Smooth muscle cell (in vitro differentiated cells): ENCODE data around the gene PPARGC1A. TPM values are rescaled to one million over a fixed set of nuclear protein-coding genes. Genes with fewer than 3 reads are reported as not detected.
A peak's percentile ranks its signal among the peaks of the same experiment; 100 is the strongest.

Experiments used
- DNase-seq: peaks from one replicate; lab custom pipeline; 2025; ENCODE audit not compliant: unreplicated experiment; lab: John Stamatoyannopoulos, UW
- H2AFZ ChIP-seq: fragments of 200-600 bp; sonication (generic); 2 replicates; pipeline ENCODE4 v1.6.0; 2016; ENCODE audit warnings: antibody characterized with exemption, low read depth, mild to moderate bottlenecking
- H3F3A ChIP-seq: fragments of 200-600 bp; sonication (generic); 2 replicates; pipeline ENCODE4 v1.6.0; 2017; ENCODE audit warnings: antibody characterized with exemption, low read depth
- H3K27ac ChIP-seq: fragments of 200-600 bp; sonication (generic); 2 replicates; pipeline ENCODE4 v1.5.1; 2016; ENCODE audit warnings: low read depth, mild to moderate bottlenecking
- H3K27me3 ChIP-seq: fragments of 200-600 bp; sonication (generic); 2 replicates; pipeline ENCODE4 v1.6.1; 2016; ENCODE audit warnings: low read depth, mild to moderate bottlenecking
- H3K36me3 ChIP-seq: fragments of 200-600 bp; sonication (generic); 2 replicates; pipeline ENCODE4 v1.5.1; 2016; ENCODE audit warnings: low read depth
- H3K4me1 ChIP-seq: fragments of 200-600 bp; sonication (generic); 2 replicates; pipeline ENCODE4 v1.5.1; 2016; ENCODE audit warnings: low read depth
- H3K4me2 ChIP-seq: fragments of 200-600 bp; sonication (generic); 2 replicates; pipeline ENCODE4 v1.6.0; 2016; ENCODE audit warnings: mild to moderate bottlenecking
- H3K4me3 ChIP-seq: fragments of 200-600 bp; sonication (generic); 2 replicates; pipeline ENCODE4 v1.5.1; 2016; ENCODE audit warnings: mild to moderate bottlenecking
- H3K79me2 ChIP-seq: fragments of 200-600 bp; sonication (generic); 2 replicates; pipeline ENCODE4 v1.6.0; 2016; ENCODE audit warnings: low read depth, mild to moderate bottlenecking
- H3K9ac ChIP-seq: fragments of 200-600 bp; sonication (generic); 2 replicates; pipeline ENCODE4 v1.6.0; 2016; ENCODE audit warnings: low read depth
- H3K9me3 ChIP-seq: fragments of 200-600 bp; sonication (generic); replicated peaks from 2 replicates; pipeline ENCODE4 v1.5.1; 2016; ENCODE audit warnings: low read depth
- H4K20me1 ChIP-seq: fragments of 200-600 bp; sonication (generic); 2 replicates; pipeline ENCODE4 v1.6.0; 2016; ENCODE audit warnings: low read depth
- CTCF ChIP-seq: fragments of 200-600 bp; sonication (generic); IDR thresholded peaks from 2 replicates; pipeline ENCODE4 v1.5.1; 2017; ENCODE audit warnings: borderline replicate concordance, mild to moderate bottlenecking, antibody characterized with exemption; ENCODE audit not compliant: insufficient read depth, poor library complexity, severe bottlenecking
- WGBS: methylation state at CpG from one replicate; pipeline ENCODE4 v1.1.7; 2016; ENCODE audit warnings: low lambda C conversion rate; 5-methylcytosine and 5-hydroxymethylcytosine counted together
- polyA plus RNA-seq: library from polyadenylated mRNA; unstranded; fragments of >200 nt; fragmentation: Nextera tagmentation; extraction: Ambion mirVana; gene quantifications from 2 replicates; pipeline ENCODE4 v1.2.1, GENCODE V29; 2016
- total RNA-seq: library from RNA; depleted of rRNA; stranded (reverse); fragments of >200 nt; gene quantifications from 2 replicates; pipeline ENCODE4 v1.2.3, GENCODE V29; 2014

The PPARGC1A gene
- total and polyA plus RNA-seq, 2 experiments from 2014 or later: 0.25 to 2.8 TPM

GRCh38 chr4:23922013-23922412 is 32.2 kb upstream of the PPARGC1A start:
- H3K27ac ChIP-seq: no peak overlapping the region
- H4K20me1 ChIP-seq: no peaks in the 10 kb centered on the region
- 100% methylated on average over 2 of the region's 2 CpGs for WGBS
- H3K4me2 ChIP-seq: no peak overlapping the region
- no peak for DNase-seq
- no peak overlapping the region for H3K4me3 ChIP-seq
- peaks cover 3% of the 10 kb centered on the region for H3K4me1 ChIP-seq
- no peak for TF ChIP-seq CTCF
- H3F3A ChIP-seq: no peaks in the 10 kb centered on the region
- no peaks in the 10 kb centered on the region for H3K36me3 ChIP-seq
- H3K9me3 ChIP-seq: no peaks in the 10 kb centered on the region
- H3K27me3 ChIP-seq: no peaks in the 10 kb centered on the region
- no peak overlapping the region for H2AFZ ChIP-seq
- H3K9ac ChIP-seq: no peak overlapping the region
- no peaks in the 10 kb centered on the region for H3K79me2 ChIP-seq

GRCh38 chr4:23921447-23921845 is 31.6 kb upstream of the PPARGC1A start:
- Histone ChIP-seq H3K27ac (no peak overlapping the region), H3K36me3 (no peaks in the 10 kb centered on the region), H3F3A (no peaks in the 10 kb centered on the region), H3K4me1 (peaks cover 3% of the 10 kb centered on the region), H4K20me1 (no peaks in the 10 kb centered on the region), H3K27me3 (no peaks in the 10 kb centered on the region), H3K79me2 (no peaks in the 10 kb centered on the region), H3K4me2 (no peak overlapping the region), H3K4me3 (no peak overlapping the region), H3K9ac (no peak overlapping the region), H2AFZ (no peak overlapping the region), H3K9me3 (no peaks in the 10 kb centered on the region)
- DNase-seq: no peak
- no peak for TF ChIP-seq CTCF
- 69% methylated on average over 6 of the region's 6 CpGs for WGBS

- Histone ChIP-seq H3K4me3 (no peak overlapping the region), H3K9ac (no peak overlapping the region), H3K79me2 (no peaks in the 10 kb centered on the region), H2AFZ (peak overlapping the region; percentile 40), H3K4me1 (peaks cover 3% of the 10 kb centered on the region), H3K27ac (no peak overlapping the region), H3K36me3 (no peaks in the 10 kb centered on the region), H3K9me3 (no peaks in the 10 kb centered on the region), H4K20me1 (no peaks in the 10 kb centered on the region), H3F3A (no peaks in the 10 kb centered on the region), H3K4me2 (no peak overlapping the region), H3K27me3 (no peaks in the 10 kb centered on the region)
- no peak for TF ChIP-seq CTCF
- no peak for DNase-seq
- WGBS: 78% methylated on average over 13 of the region's 13 CpGs
These were observed 31.0 kb upstream of the PPARGC1A start for GRCh38 chr4:23920716-23921446.

- no peak overlapping the region for H3K4me2 ChIP-seq
- H3K4me3 ChIP-seq: no peak overlapping the region
- no peaks in the 10 kb centered on the region for H3K36me3 ChIP-seq
- DNase-seq: no peak
- H3K9me3 ChIP-seq: no peaks in the 10 kb centered on the region
- H3K27ac ChIP-seq: no peak overlapping the region
- no peaks in the 10 kb centered on the region for H3K27me3 ChIP-seq
- H3K79me2 ChIP-seq: no peaks in the 10 kb centered on the region
- no peaks in the 10 kb centered on the region for H4K20me1 ChIP-seq
- no peak overlapping the region for H3K9ac ChIP-seq
- no peak for TF ChIP-seq CTCF
- peak overlapping the region; percentile 40 for H2AFZ ChIP-seq
- H3F3A ChIP-seq: no peaks in the 10 kb centered on the region
- peaks cover 3% of the 10 kb centered on the region for H3K4me1 ChIP-seq
These were observed 30.4 kb upstream of the PPARGC1A start for GRCh38 chr4:23920296-23920695.
